Fibroblast of skin of abdomen (primary cell): ENCODE measurements around the gene SNX25.
"Not testable (repeated sequence)": the region's sequence is repeated elsewhere in the genome, so short reads cannot be mapped to it uniquely, and the experiment has no call there.

ENCODE experiments used
- DNase-seq: peaks from one replicate; pipeline ENCODE4 v3.0.0-alpha.2; 2013

The SNX25 gene

DNA sequence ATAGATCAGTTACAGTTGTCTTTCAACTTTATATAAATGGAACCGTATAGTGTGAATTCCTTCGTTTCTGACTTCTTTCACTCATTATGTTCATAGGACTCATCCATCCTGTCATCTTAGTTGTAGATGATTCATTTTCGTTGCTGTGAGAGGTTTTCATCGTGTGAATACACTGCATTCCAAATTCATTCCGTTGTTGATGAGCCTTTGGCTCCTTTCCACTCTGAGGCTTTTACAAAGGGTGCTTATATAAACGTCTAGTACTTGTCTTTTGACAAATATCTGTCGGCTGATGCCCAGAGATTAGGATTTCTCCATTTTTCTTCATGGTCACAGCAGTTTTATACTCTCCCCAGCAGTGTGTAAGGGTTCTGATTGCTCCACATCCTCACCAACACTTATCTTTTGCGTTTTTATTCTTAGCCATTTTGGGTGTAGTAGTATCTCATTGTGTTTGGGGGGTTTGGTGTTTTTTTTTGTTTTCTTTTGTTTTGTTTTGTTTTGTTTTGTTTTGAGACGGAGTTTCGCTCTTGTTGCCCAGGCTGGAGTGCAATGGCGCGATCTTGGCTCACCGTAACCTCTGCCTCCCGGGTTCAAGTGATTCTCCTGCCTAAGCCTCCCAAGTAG, 137.7 kb downstream of the SNX25 start:
- DNase-seq, result peak; percentile 75

GRCh38 chr4:185351691-185352090, 142.3 kb downstream of the SNX25 start:
- no peak for DNase-seq

DNA sequence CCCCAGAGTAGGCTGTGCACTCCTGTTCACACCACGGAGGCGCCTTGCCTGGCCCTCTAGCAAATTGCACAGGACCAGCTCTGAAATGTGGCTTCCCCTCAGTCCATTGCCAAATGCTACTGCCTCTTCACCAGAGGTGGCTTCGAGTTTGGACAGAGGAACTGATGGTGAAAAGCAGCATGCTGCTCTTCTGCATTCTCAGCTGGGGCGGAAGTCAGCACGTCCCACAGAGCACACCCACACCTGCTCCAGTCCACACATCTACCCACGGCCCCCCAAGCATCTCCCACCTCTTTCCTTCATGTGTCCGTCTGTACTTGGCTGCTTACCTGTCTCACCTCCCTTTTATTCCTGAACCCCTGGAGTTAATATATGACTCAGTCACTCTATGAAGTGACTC, 142.8 kb downstream of the SNX25 start:
- no peak for DNase-seq

- no peak for DNase-seq
Observed at GRCh38 chr4:185352741-185353140, 143.3 kb downstream of the SNX25 start.

GRCh38 chr4:185357211-185357610, 147.8 kb downstream of the SNX25 start:
- DNase-seq, result peak; percentile 32

- DNase-seq, result no peak
Observed at GRCh38 chr4:185357733-185358440, 148.5 kb downstream of the SNX25 start.

DNA sequence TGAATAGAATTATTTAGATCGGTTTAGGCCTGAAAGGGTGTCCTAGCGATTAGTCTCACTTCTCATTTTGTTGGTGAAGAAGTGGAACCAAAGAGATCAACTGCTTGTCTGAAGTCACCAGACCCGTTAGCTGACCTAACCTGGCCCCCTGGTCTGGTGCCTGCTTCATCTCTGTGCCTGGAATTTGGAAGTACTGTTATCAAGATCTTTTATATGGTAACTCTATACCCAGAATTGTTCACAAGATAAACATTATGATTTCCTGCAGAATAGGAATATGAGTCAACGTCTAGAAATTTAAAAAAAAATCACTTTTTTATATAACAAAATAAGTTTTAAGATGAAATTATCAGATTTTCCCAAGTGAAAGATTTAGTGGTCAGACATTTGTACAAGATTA, 149.1 kb downstream of the SNX25 start:
- peak; percentile 57 for DNase-seq

GRCh38 chr4:185358959-185359358, 149.6 kb downstream of the SNX25 start:
- DNase-seq, result peak; percentile 51

DNA sequence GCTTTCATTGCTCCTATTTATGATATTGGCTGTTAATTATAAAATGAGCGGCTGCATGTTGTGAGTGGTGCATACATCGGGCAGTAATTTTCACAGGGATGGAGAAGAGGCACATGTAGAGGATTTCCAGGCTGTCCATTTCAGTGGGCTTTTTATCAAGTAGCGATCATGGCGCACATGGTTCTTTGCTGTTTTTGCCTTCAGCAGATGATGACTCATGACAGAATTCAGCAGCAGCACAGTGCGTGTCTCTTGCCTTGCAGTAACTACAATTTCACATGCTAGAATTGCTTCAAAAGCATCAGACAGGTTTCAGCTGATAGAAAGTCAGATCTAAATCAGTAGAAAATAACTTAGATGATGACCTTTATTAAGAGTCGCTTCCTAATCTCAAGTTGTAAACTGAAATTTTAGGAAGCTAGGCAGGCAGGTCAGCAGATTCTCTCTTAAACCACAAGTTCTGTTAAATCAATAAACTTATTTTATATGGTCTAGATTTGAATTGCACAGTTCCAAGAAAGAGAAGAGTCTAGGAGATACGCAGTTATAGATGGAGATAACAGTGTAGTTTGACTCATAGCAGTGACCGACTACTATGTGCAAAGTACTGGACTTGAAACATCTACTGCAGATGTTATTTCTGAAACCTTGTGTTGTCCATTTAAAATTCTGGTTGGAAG, 150.5 kb downstream of the SNX25 start:
- DNase-seq, result peak; percentile 53

- no peak for DNase-seq
Observed at GRCh38 chr4:185361872-185362271, 152.5 kb downstream of the SNX25 start.

GRCh38 chr4:185362570-185362969, 153.2 kb downstream of the SNX25 start:
- not testable (repeated sequence) for DNase-seq

GRCh38 chr4:185363251-185363650, 153.9 kb downstream of the SNX25 start:
- DNase-seq, result no peak

- no peak for DNase-seq
Observed at GRCh38 chr4:185364886-185365285, 155.5 kb downstream of the SNX25 start.

DNA sequence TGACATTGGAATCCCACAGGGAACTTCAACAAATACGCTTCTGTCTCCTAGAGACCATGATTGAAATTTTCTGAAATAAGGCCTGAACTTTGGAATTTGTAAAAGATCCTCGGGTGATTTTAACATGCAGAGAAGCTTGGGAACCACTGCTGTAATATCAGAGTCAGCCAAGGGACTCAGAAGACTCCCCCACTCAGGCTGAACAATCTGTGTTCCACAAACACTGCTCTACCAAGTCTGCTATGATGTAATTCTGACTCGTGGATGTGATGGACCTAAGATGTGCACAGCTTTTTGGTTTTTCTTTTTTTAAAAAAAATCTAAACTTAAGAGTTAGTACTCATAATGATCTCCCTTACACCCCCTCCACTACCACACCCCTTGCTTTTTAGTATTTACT, 160.3 kb downstream of the SNX25 start:
- peak; percentile 35 for DNase-seq

- DNase-seq, result no peak
Observed at GRCh38 chr4:185370268-185370949, 161.0 kb downstream of the SNX25 start.

DNA sequence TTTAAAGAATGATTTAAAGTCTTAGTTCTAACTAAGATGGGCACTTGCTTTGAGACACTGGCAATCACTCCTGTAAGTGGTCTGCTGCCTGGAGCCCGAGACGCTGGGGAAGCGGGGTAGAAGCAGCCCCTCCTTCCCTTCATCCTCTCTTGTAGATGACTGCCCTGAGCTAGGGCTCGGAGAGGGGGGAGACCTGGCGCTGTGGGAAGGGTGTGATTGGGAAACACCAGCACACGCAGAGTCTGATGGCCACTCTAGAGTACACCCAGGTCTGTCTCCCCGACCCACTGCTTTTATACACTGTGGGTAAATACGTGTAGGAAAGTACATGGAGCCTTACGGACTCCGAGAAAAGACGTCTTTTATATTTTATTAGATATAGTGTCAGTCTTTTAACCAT, 162.3 kb downstream of the SNX25 start:
- DNase-seq, result no peak

DNA sequence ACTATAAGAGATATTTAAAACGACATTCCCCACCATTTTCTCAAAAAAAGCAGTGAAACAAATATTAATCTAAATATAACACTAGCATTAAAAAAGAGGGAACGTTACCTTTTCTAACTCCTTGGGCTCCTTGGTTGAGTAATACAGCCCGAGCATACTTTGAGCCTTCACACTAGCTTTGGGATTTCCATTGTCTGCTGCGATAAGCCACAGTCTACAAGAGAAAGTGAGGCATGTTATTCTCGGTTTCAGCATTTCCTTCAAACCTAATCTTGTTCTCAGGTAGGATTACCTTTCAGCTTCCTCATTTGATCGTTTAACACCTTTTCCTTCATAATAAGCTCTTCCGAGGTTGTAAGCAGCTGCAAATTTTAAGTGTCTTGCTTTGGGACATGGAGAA, 164.6 kb downstream of the SNX25 start:
- DNase-seq, result no peak

DNA sequence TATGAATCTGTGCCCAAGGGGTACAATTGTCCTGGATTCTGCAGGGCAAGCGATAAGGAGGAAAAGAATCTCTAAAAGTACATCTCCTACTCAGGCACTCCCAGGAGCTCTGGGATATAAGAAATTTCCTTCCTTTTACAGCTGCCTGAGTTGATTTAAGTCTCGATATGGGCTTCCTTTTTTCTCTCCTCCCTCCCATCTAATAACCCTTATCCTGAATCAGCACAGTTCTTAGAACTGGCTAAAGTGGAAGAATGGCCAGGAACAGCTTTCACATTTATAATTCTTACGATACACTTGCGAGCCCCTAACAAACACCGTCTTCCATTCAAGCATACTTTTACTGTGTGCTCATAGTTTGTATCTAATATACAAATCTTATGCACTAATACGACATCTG, 165.2 kb downstream of the SNX25 start:
- DNase-seq, result no peak

DNA sequence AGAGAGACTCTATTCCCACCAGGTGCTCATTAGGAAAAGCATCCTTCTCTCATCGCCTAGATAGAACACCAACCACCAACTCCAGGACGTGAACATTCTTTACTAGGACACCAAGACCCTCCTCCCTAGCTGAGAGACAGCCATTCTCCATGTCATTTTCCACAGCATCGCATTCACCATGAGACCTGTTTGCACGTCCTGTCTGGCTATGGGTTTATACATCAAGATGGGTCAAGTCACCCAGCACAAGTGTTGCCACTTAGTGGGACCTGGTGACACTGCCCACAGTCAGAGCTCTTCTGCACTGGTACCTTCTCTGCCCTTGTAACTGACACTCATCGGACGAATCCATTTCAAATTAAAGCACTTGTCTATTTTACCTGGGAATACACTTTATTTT, 168.9 kb downstream of the SNX25 start:
- no peak for DNase-seq

- no peak for DNase-seq
Observed at GRCh38 chr4:185379326-185380295, 170.2 kb downstream of the SNX25 start.

DNA sequence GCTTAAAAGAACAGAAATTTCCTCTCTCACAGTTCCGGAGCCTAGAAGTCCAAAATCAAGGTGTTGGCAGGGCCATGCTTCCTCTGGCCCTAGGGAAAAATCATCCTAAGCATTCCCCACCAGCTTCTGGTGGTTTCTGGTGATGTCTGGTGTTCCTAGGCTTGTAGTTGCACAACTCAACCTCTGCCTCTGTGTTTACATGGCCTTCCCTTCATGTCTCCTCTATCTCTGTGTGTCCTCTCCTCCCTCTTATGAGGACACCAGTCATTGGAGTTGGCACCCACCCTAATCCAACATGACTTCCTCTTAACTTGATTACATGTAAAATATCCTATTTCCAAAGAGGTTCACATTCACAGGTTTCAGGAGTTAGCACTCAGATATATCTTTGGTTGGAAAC, 170.9 kb downstream of the SNX25 start:
- no peak for DNase-seq
